ENCODE results near the gene COX5B.

The COX5B gene

GRCh38 chr2:97660044-97660774 lies 14.3 kb downstream of the COX5B start:
- no peak overlapping the region for H3K4me3 ChIP-seq (ENCODE audit: low read depth in 1 of 5, low read length in 5 of 5)
- no peak overlapping the region for H3K9ac ChIP-seq (ENCODE audit: low read length in 5 of 5)
- H3K27ac ChIP-seq (ENCODE audit: low read depth, low read length) = no peak overlapping the region
- H3K36me3 ChIP-seq (ENCODE audit: control insufficient read depth in 5 of 5, insufficient read depth in 5 of 5, low read length in 5 of 5) = peaks cover 0 to 53% (median 42%) of the 10 kb centered on the region in 5 donors
- H3K4me1 ChIP-seq (ENCODE audit: control insufficient read depth in 5 of 5, insufficient read depth in 5 of 5, low read length in 5 of 5) = peaks cover 9 to 35% (median 33%) of the 10 kb centered on the region in 5 donors
- H3K9me3 ChIP-seq (ENCODE audit: control insufficient read depth in 5 of 5, low read length in 5 of 5) = no peaks in the 10 kb centered on the region
- no peaks in the 10 kb centered on the region for H3K27me3 ChIP-seq (ENCODE audit: control insufficient read depth in 5 of 5, insufficient read depth in 4 of 5, low read length in 5 of 5)

DNA sequence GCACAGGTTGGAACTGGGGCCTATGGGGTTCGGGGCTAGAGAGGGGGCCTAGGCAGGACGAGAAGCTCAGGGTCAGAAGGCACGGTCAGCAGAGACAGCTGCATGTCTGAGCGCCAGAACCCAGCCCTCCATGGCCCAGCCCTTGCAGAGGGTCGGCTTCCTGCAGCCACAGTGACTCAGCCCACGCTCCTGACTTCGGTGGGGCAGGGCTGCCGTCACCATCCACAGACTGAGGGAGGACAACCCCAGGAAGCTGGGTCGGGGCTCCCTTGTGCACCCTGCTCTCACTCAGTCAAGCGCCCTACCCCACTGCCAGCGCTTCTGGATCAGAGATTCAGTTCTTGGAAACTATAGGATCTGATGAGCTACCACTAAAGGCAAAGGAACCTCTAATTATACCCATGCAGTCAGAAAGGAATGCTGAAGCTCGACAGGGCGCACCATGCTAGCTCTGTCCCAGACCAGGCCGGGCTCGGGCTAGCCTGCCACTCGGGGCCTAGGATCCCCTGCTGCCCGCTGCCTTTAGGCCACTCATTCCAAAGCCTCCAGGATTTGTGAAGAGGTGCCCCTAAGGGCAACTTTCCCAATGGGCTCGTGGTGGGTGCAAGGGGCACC lies 15.0 kb downstream of the COX5B start:
- Histone ChIP-seq H3K9me3 (ENCODE audit: control insufficient read depth in 5 of 5, low read length in 5 of 5) (no peaks in the 10 kb centered on the region), H3K27me3 (ENCODE audit: control insufficient read depth in 5 of 5, insufficient read depth in 4 of 5, low read length in 5 of 5) (no peaks in the 10 kb centered on the region), H3K9ac (ENCODE audit: low read length in 5 of 5) (no peak overlapping the region), H3K27ac (ENCODE audit: low read depth, low read length) (no peak overlapping the region), H3K4me1 (ENCODE audit: control insufficient read depth in 5 of 5, insufficient read depth in 5 of 5, low read length in 5 of 5) (peaks cover 9 to 35% (median 33%) of the 10 kb centered on the region in 5 donors), H3K36me3 (ENCODE audit: control insufficient read depth in 5 of 5, insufficient read depth in 5 of 5, low read length in 5 of 5) (peaks cover 0 to 46% (median 38%) of the 10 kb centered on the region in 5 donors), H3K4me3 (ENCODE audit: low read depth in 1 of 5, low read length in 5 of 5) (no peak overlapping the region)

GRCh38 chr2:97661927-97662326 lies 16.1 kb downstream of the COX5B start:
- H3K27me3 ChIP-seq (ENCODE audit: control insufficient read depth in 5 of 5, insufficient read depth in 4 of 5, low read length in 5 of 5) = no peaks in the 10 kb centered on the region
- peaks cover 9 to 35% (median 33%) of the 10 kb centered on the region in 5 donors for H3K4me1 ChIP-seq (ENCODE audit: control insufficient read depth in 5 of 5, insufficient read depth in 5 of 5, low read length in 5 of 5)
- H3K9ac ChIP-seq (ENCODE audit: low read length in 5 of 5) = no peak overlapping the region
- H3K27ac ChIP-seq (ENCODE audit: low read depth, low read length) = no peak overlapping the region
- peaks cover 0 to 35% (median 28%) of the 10 kb centered on the region in 5 donors for H3K36me3 ChIP-seq (ENCODE audit: control insufficient read depth in 5 of 5, insufficient read depth in 5 of 5, low read length in 5 of 5)
- peak overlapping the region in 4 of 5 donors; percentile 78 to 91 (median 84) for H3K4me3 ChIP-seq (ENCODE audit: low read depth in 1 of 5, low read length in 5 of 5)
- no peaks in the 10 kb centered on the region for H3K9me3 ChIP-seq (ENCODE audit: control insufficient read depth in 5 of 5, low read length in 5 of 5)

DNA sequence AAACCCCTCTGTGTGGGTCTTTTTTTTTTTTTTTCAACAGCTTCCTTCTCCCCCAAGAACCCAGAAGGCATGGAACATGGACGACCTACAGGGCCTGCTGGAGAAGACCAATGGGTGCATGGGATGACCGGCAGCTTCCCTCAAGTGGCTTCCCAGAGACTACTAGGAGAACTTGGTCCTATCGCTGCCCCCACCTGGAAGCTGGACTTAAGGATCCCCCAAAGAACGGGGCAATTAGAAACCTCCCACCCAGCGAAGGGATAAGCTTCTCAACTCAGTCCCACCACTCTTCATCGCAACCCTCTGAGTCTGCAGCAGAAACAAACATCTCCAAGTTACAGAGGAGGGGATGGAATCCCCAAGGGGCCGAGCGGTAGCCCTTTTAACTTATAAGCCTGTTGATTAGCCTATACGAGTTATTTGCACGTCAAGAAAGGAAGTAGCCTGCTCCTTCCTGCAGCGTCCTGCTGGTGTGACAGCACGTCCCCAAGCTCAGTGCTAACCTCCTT lies 16.6 kb downstream of the COX5B start:
- H3K4me1 ChIP-seq (ENCODE audit: control insufficient read depth in 5 of 5, insufficient read depth in 5 of 5, low read length in 5 of 5) = peaks cover 9 to 35% (median 33%) of the 10 kb centered on the region in 5 donors
- peak overlapping the region; percentile 94 for H3K27ac ChIP-seq (ENCODE audit: low read depth, low read length)
- peak overlapping the region; percentile 78 to 91 (median 89) for H3K4me3 ChIP-seq (ENCODE audit: low read depth in 1 of 5, low read length in 5 of 5)
- peak overlapping the region; percentile 81 to 94 (median 83) for H3K9ac ChIP-seq (ENCODE audit: low read length in 5 of 5)
- H3K36me3 ChIP-seq (ENCODE audit: control insufficient read depth in 5 of 5, insufficient read depth in 5 of 5, low read length in 5 of 5) = peaks cover 0 to 30% (median 23%) of the 10 kb centered on the region in 5 donors
- H3K27me3 ChIP-seq (ENCODE audit: control insufficient read depth in 5 of 5, insufficient read depth in 4 of 5, low read length in 5 of 5) = no peaks in the 10 kb centered on the region
- no peaks in the 10 kb centered on the region for H3K9me3 ChIP-seq (ENCODE audit: control insufficient read depth in 5 of 5, low read length in 5 of 5)

DNA sequence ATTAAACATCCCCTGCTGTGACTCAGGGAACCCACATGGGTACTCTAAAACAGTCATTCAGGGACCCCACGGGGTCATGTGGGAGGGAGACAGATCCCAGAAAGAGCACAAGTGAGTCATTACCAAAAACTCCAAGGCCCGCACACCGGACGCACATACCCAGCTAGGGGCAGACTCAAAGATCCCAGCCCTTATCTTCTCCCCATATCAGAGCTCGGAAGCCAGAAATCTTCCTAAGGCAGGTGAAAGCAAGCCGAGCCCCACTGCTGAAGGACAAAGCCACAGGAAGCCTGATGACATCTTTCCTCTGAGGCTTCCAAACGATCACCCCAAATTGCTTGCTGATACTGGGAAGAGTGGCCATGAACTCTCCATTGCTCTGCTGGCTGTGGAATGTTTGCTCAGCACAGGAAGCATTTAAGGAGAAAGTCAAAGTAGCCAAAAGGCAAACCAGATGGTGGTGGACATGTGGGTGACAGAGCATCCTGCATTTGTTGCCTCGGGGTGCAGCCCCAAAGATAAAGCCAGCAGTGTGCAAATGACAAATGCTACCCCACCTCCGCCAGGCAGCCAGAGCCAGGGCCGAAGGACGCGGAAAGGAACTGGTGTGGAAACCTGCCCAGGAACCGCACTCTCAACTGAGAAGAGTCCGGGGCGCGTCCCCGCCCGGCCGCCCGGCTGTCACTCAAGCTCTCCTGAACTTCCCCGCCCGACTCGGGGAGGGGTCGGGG lies 17.2 kb downstream of the COX5B start:
- Histone ChIP-seq H3K9ac (ENCODE audit: low read length in 5 of 5) (peak overlapping the region; percentile 81 to 94 (median 83)), H3K27ac (ENCODE audit: low read depth, low read length) (peak overlapping the region; percentile 94), H3K27me3 (ENCODE audit: control insufficient read depth in 5 of 5, insufficient read depth in 4 of 5, low read length in 5 of 5) (no peaks in the 10 kb centered on the region), H3K36me3 (ENCODE audit: control insufficient read depth in 5 of 5, insufficient read depth in 5 of 5, low read length in 5 of 5) (peaks cover 0 to 24% (median 17%) of the 10 kb centered on the region in 5 donors), H3K9me3 (ENCODE audit: control insufficient read depth in 5 of 5, low read length in 5 of 5) (no peaks in the 10 kb centered on the region), H3K4me3 (ENCODE audit: low read depth in 1 of 5, low read length in 5 of 5) (peak overlapping the region; percentile 78 to 91 (median 89)), H3K4me1 (ENCODE audit: control insufficient read depth in 5 of 5, insufficient read depth in 5 of 5, low read length in 5 of 5) (peaks cover 9 to 35% (median 33%) of the 10 kb centered on the region in 5 donors)

- Histone ChIP-seq H3K27me3 (ENCODE audit: control insufficient read depth in 5 of 5, insufficient read depth in 4 of 5, low read length in 5 of 5) (no peaks in the 10 kb centered on the region), H3K27ac (ENCODE audit: low read depth, low read length) (peak overlapping the region; percentile 94), H3K4me1 (ENCODE audit: control insufficient read depth in 5 of 5, insufficient read depth in 5 of 5, low read length in 5 of 5) (peaks cover 9 to 35% (median 33%) of the 10 kb centered on the region in 5 donors), H3K9ac (ENCODE audit: low read length in 5 of 5) (peak overlapping the region in 4 of 5 donors; percentile 81 to 94 (median 84)), H3K4me3 (ENCODE audit: low read depth in 1 of 5, low read length in 5 of 5) (peak overlapping the region in 4 of 5 donors; percentile 78 to 90 (median 84)), H3K36me3 (ENCODE audit: control insufficient read depth in 5 of 5, insufficient read depth in 5 of 5, low read length in 5 of 5) (peaks cover 0 to 19% (median 12%) of the 10 kb centered on the region in 5 donors), H3K9me3 (ENCODE audit: control insufficient read depth in 5 of 5, low read length in 5 of 5) (no peaks in the 10 kb centered on the region)
Observed at GRCh38 chr2:97663626-97663961, 17.7 kb downstream of the COX5B start.

DNA sequence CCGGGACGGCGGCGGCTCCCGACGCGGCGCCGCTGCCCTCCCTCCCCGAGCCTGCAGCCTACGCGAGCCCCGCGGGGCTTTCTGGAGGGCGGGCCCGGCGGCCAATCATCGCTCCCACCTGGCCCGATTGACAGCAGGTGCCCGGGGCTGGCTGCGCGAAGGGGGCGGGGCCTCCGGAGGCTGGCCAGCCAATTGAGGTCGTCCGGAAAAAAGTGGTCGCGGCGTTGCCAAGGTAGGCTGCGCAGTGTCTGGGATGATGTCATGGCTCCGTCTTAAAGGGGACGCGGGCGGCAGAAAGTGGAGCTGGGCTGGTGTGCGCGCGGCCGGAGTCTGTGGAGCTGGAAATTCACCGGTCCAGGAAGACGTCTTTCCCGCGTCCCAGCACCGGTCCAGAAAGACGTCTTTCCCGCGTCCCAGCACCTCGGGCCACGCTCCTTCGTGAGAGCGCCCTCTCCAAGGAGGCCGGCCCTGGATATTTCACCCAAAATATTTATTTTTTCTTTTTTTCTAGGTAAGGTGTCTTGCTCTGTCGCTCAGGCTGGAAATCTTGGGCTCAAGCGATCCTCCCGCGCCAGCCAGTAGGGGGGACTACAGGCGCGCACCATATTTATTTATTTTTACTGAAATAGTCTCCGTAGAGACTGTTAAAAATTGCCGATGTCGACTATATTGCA lies 18.2 kb downstream of the COX5B start, which contains the start of gene ACTR1B:
TSS of gene ACTR1B (minus strand) at position 83 of the 674 bp plus-strand sequence. CDS start 154 bp downstream, outside the sequence.
- Histone ChIP-seq H3K9ac (ENCODE audit: low read length in 5 of 5) (peak within 1 kb of the TSS; percentile 81 to 94 (median 87)), H3K4me1 (ENCODE audit: control insufficient read depth in 5 of 5, insufficient read depth in 5 of 5, low read length in 5 of 5) (peaks cover 9 to 35% (median 33%) of the 10 kb centered on the region in 5 donors), H3K36me3 (ENCODE audit: control insufficient read depth in 5 of 5, insufficient read depth in 5 of 5, low read length in 5 of 5) (peaks cover 0 to 14% (median 7%) of the 10 kb centered on the region in 5 donors), H3K9me3 (ENCODE audit: control insufficient read depth in 5 of 5, low read length in 5 of 5) (no peaks in the 10 kb centered on the region), H3K4me3 (ENCODE audit: low read depth in 1 of 5, low read length in 5 of 5) (peak within 1 kb of the TSS; percentile 78 to 91 (median 89)), H3K27ac (ENCODE audit: low read depth, low read length) (peak within 1 kb of the TSS; percentile 94), H3K27me3 (ENCODE audit: control insufficient read depth in 5 of 5, insufficient read depth in 4 of 5, low read length in 5 of 5) (no peaks in the 10 kb centered on the region)

- Histone ChIP-seq H3K9ac (ENCODE audit: low read length in 5 of 5) (peak overlapping the region; percentile 10 to 93 (median 87)), H3K9me3 (ENCODE audit: control insufficient read depth in 5 of 5, low read length in 5 of 5) (no peaks in the 10 kb centered on the region), H3K4me1 (ENCODE audit: control insufficient read depth in 5 of 5, insufficient read depth in 5 of 5, low read length in 5 of 5) (peaks cover 9 to 35% (median 33%) of the 10 kb centered on the region in 5 donors), H3K27ac (ENCODE audit: low read depth, low read length) (peak overlapping the region; percentile 91), H3K27me3 (ENCODE audit: control insufficient read depth in 5 of 5, insufficient read depth in 4 of 5, low read length in 5 of 5) (no peaks in the 10 kb centered on the region), H3K36me3 (ENCODE audit: control insufficient read depth in 5 of 5, insufficient read depth in 5 of 5, low read length in 5 of 5) (peaks cover 0 to 9% (median 6%) of the 10 kb centered on the region in 5 donors), H3K4me3 (ENCODE audit: low read depth in 1 of 5, low read length in 5 of 5) (peak overlapping the region; percentile 71 to 89 (median 79))
Observed at GRCh38 chr2:97664636-97664970, 18.7 kb downstream of the COX5B start.

GRCh38 chr2:97669448-97669847 lies 23.6 kb downstream of the COX5B start, which contains the start of gene C2orf92:
Gene C2orf92 (plus strand): TSS chr2:97669713. CDS start chr2:97669789, 76 bp downstream.
- Histone ChIP-seq H3K27ac (ENCODE audit: low read depth, low read length) (no peak within 1 kb of the TSS), H3K9ac (ENCODE audit: low read length in 5 of 5) (no peak within 1 kb of the TSS), H3K27me3 (ENCODE audit: control insufficient read depth in 5 of 5, insufficient read depth in 4 of 5, low read length in 5 of 5) (no peaks in the 10 kb centered on the region), H3K36me3 (ENCODE audit: control insufficient read depth in 5 of 5, insufficient read depth in 5 of 5, low read length in 5 of 5) (no peaks in the 10 kb centered on the region), H3K9me3 (ENCODE audit: control insufficient read depth in 5 of 5, low read length in 5 of 5) (no peaks in the 10 kb centered on the region), H3K4me3 (ENCODE audit: low read depth in 1 of 5, low read length in 5 of 5) (no peak within 1 kb of the TSS), H3K4me1 (ENCODE audit: control insufficient read depth in 5 of 5, insufficient read depth in 5 of 5, low read length in 5 of 5) (peaks cover 0 to 7% (median 5%) of the 10 kb centered on the region in 5 donors)

Data from subcutaneous abdominal adipose tissue (tissue), 5 donors.